CD4-positive, CD25-positive, alpha-beta regulatory T cell (primary cell): Measurements from ENCODE around the gene FLRT2. TPM values are rescaled to one million over a fixed set of nuclear protein-coding genes. Genes with fewer than 3 reads are reported as not detected.

ENCODE experiments used
- ATAC-seq, 2 donors: fragments of 150-1000 bp; cut with Tn5 transposase; one replicate each; pipeline ENCODE4 v1.10.0; 2021; ENCODE audit warnings: low read depth in 2 of 2, moderate number of reproducible peaks in 2 of 2, moderate library complexity in 1 of 2
- DNase-seq, 3 donors: peaks; one replicate each; pipeline versions ENCODE4 v3.0.0 to v3.0.0-alpha.2; 2012 to 2022; ENCODE audit warnings: mixed read lengths in 1 of 3
- H3K27ac ChIP-seq: one replicate; pipeline ENCODE4 v1.7.0; 2013; ENCODE audit warnings: mild to moderate bottlenecking, low read length; ENCODE audit not compliant: insufficient read depth, poor library complexity, severe bottlenecking
- H3K27me3 ChIP-seq: one replicate; pipeline ENCODE4 v1.7.0; 2013; ENCODE audit warnings: low read length; ENCODE audit not compliant: control insufficient read depth, insufficient read depth
- H3K36me3 ChIP-seq: one replicate; pipeline ENCODE4 v1.7.0; 2013; ENCODE audit warnings: mild to moderate bottlenecking, low read length, moderate library complexity; ENCODE audit not compliant: control insufficient read depth, insufficient read depth
- H3K4me1 ChIP-seq: 2 replicates; pipeline ENCODE4 v1.7.0; 2013; ENCODE audit warnings: mild to moderate bottlenecking, low read length; ENCODE audit not compliant: insufficient read depth, control insufficient read depth, poor library complexity, severe bottlenecking
- H3K4me3 ChIP-seq: one replicate; pipeline ENCODE4 v1.7.0; 2013; ENCODE audit warnings: low read depth, mild to moderate bottlenecking, low read length, moderate library complexity
- H3K9me3 ChIP-seq, 2 experiments: 1 replicate in 1 of 2; 2 replicates in 1 of 2; pipeline ENCODE4 v1.7.0; 2013; ENCODE audit warnings: low read length in 2 of 2, mild to moderate bottlenecking in 1 of 2, moderate library complexity in 1 of 2; ENCODE audit not compliant: control insufficient read depth in 2 of 2
- H3K27ac Mint-ChIP-seq, 3 donors: one replicate each; pipeline ENCODE4 v1.8.0; 2020 to 2022; ENCODE audit warnings: mild to moderate bottlenecking in 3 of 3, mixed read lengths in 3 of 3, moderate library complexity in 2 of 3
- H3K27me3 Mint-ChIP-seq: one replicate; pipeline ENCODE4 v1.8.0; 2022; ENCODE audit warnings: mild to moderate bottlenecking, mixed read lengths
- H3K36me3 Mint-ChIP-seq: one replicate; pipeline ENCODE4 v1.8.0; 2020; ENCODE audit warnings: mixed read lengths
- H3K4me1 Mint-ChIP-seq, 4 donors: one replicate each; pipeline ENCODE4 v1.8.0; 2020 to 2022; ENCODE audit warnings: mixed read lengths in 4 of 4, mild to moderate bottlenecking in 1 of 4
- H3K4me3 Mint-ChIP-seq, 4 donors: one replicate each; pipeline ENCODE4 v1.8.0; 2020 to 2022; ENCODE audit warnings: mild to moderate bottlenecking in 4 of 4, mixed read lengths in 4 of 4, moderate library complexity in 3 of 4
- H3K9me3 Mint-ChIP-seq, 7 donors: one replicate each; pipeline ENCODE4 v1.8.0; 2020 to 2022; ENCODE audit warnings: mixed read lengths in 7 of 7, mild to moderate bottlenecking in 3 of 7, moderate library complexity in 2 of 7
- polyA plus RNA-seq, 4 donors: library from polyadenylated mRNA; unstranded; fragments of 300-500 nt; fragmentation: Illumina TruSeq; gene quantifications; one replicate each; pipeline ENCODE4 v1.2.3, GENCODE V29; 2021
- total RNA-seq: library from RNA; stranded (reverse); gene quantifications from one replicate; pipeline ENCODE4 v1.2.3, GENCODE V29; 2022

The FLRT2 gene
- total and polyA plus RNA-seq, 5 donors from 2014 or later = not detected

GRCh38 chr14:85535991-85536832, 6.3 kb downstream of the FLRT2 start:
- peaks cover 41% of the 10 kb centered on the region for H3K27me3 Mint-ChIP-seq
- H3K4me3 Mint-ChIP-seq = no peak overlapping the region
- Histone ChIP-seq H3K27me3 (peaks cover 7% of the 10 kb centered on the region), H3K4me3 (no peak overlapping the region), H3K27ac (no peak overlapping the region), H3K36me3 (no peaks in the 10 kb centered on the region), H3K9me3 (no peaks in the 10 kb centered on the region), H3K4me1 (no peaks in the 10 kb centered on the region)
- no peak for ATAC-seq
- H3K9me3 Mint-ChIP-seq = peaks cover 0 to 6% (median 0%) of the 10 kb centered on the region in 7 donors
- DNase-seq = no peak
- peaks cover 0 to 5% (median 1%) of the 10 kb centered on the region in 4 donors for H3K4me1 Mint-ChIP-seq
- H3K36me3 Mint-ChIP-seq = no peaks in the 10 kb centered on the region
- H3K27ac Mint-ChIP-seq = no peak overlapping the region

DNA sequence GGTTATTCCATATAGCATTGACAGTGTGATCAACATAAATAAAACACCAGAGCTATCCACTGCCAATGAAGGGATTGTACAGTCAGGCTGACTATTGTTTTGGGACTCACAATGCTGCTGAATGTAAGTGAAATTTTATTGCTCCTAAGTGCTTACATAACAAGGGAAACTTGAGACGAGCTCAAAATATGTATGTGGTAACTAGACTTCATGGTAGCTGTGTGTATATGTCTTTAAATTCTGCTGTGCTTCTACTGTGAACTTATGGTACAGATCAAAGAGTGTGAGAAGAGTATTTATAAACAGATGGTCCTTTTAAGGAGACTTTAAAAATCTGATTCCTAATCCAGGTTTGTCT, 6.9 kb downstream of the FLRT2 start:
- DNase-seq = no peak
- peaks cover 35% of the 10 kb centered on the region for H3K27me3 Mint-ChIP-seq
- Histone ChIP-seq H3K27me3 (peaks cover 7% of the 10 kb centered on the region), H3K36me3 (no peaks in the 10 kb centered on the region), H3K27ac (no peak overlapping the region), H3K4me1 (no peaks in the 10 kb centered on the region), H3K4me3 (no peak overlapping the region), H3K9me3 (no peaks in the 10 kb centered on the region)
- no peaks in the 10 kb centered on the region for H3K36me3 Mint-ChIP-seq
- H3K9me3 Mint-ChIP-seq = peaks cover 0 to 6% (median 0%) of the 10 kb centered on the region in 7 donors
- H3K27ac Mint-ChIP-seq = no peak overlapping the region
- H3K4me1 Mint-ChIP-seq = peaks cover 0 to 5% (median 0%) of the 10 kb centered on the region in 4 donors
- no peak for ATAC-seq
- no peak overlapping the region for H3K4me3 Mint-ChIP-seq

DNA sequence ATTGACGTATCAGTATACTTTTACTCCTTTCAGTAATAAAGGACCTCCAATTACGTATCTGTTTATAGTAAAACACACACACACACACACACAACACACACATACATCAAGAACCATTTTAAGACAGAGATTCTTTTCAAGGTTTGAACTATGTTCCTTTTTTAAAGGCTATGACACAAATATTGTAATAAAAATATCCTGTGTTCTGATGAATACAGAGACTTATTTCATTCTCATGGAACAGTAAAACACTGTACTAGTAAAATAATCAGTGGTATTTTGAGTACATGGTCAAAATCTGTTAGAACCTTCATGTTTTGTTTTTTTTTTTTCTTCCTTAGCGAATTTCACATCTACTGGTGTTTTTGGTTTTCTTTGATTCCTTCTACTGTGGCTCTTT, 7.6 kb downstream of the FLRT2 start:
- peaks cover 28% of the 10 kb centered on the region for H3K27me3 Mint-ChIP-seq
- H3K27me3 ChIP-seq = peaks cover 4% of the 10 kb centered on the region
- H3K4me3 ChIP-seq = no peak overlapping the region
- ATAC-seq = no peak
- no peak for DNase-seq
- H3K4me1 Mint-ChIP-seq = peaks cover 0 to 4% (median 0%) of the 10 kb centered on the region in 4 donors
- no peak overlapping the region for H3K27ac ChIP-seq
- H3K27ac Mint-ChIP-seq = no peak overlapping the region
- H3K36me3 ChIP-seq = no peaks in the 10 kb centered on the region
- H3K36me3 Mint-ChIP-seq = no peaks in the 10 kb centered on the region
- H3K9me3 ChIP-seq = no peaks in the 10 kb centered on the region
- H3K4me1 ChIP-seq = no peaks in the 10 kb centered on the region
- H3K9me3 Mint-ChIP-seq = peaks cover 0 to 5% (median 1%) of the 10 kb centered on the region in 7 donors
- no peak overlapping the region for H3K4me3 Mint-ChIP-seq

DNA sequence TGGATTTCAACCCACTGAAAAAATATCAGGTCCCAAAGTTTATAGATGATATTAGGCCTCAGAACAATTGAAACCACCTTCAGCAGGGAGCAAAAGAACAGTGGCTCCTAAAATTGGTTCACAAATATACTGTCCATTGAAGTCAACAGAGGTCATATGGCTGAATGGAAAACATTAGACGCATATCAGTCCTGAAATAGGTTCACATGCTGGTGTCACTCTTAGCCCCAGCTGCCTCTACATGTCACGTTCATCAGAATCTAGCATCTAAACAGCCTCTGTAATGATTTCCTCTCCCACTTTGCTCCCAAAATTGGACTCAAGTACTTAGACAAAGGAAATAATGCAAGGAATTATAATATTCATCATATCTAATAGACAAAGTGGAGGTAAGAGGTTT, 8.7 kb downstream of the FLRT2 start:
- Mint-ChIP-seq H3K4me1 (no peaks in the 10 kb centered on the region), H3K27ac (no peak overlapping the region), H3K9me3 (peaks cover 0 to 6% (median 2%) of the 10 kb centered on the region in 7 donors), H3K27me3 (peaks cover 23% of the 10 kb centered on the region), H3K36me3 (no peaks in the 10 kb centered on the region), H3K4me3 (no peak overlapping the region)
- DNase-seq (no peak), ATAC-seq (no peak)
- H3K27me3 ChIP-seq = no peaks in the 10 kb centered on the region
- no peaks in the 10 kb centered on the region for H3K4me1 ChIP-seq
- H3K36me3 ChIP-seq = no peaks in the 10 kb centered on the region
- H3K4me3 ChIP-seq = no peak overlapping the region
- no peak overlapping the region for H3K27ac ChIP-seq
- no peaks in the 10 kb centered on the region for H3K9me3 ChIP-seq

GRCh38 chr14:85539510-85539909, 9.6 kb downstream of the FLRT2 start:
- peaks cover 16% of the 10 kb centered on the region for H3K27me3 Mint-ChIP-seq
- H3K4me3 Mint-ChIP-seq = no peak overlapping the region
- H3K4me1 Mint-ChIP-seq = no peaks in the 10 kb centered on the region
- DNase-seq (no peak), ATAC-seq (no peak)
- no peak overlapping the region for H3K27ac Mint-ChIP-seq
- Histone ChIP-seq H3K27ac (no peak overlapping the region), H3K4me1 (no peaks in the 10 kb centered on the region), H3K9me3 (no peaks in the 10 kb centered on the region), H3K27me3 (no peaks in the 10 kb centered on the region), H3K36me3 (no peaks in the 10 kb centered on the region), H3K4me3 (no peak overlapping the region)
- peaks cover 0 to 9% (median 4%) of the 10 kb centered on the region in 7 donors for H3K9me3 Mint-ChIP-seq
- H3K36me3 Mint-ChIP-seq = no peaks in the 10 kb centered on the region

DNA sequence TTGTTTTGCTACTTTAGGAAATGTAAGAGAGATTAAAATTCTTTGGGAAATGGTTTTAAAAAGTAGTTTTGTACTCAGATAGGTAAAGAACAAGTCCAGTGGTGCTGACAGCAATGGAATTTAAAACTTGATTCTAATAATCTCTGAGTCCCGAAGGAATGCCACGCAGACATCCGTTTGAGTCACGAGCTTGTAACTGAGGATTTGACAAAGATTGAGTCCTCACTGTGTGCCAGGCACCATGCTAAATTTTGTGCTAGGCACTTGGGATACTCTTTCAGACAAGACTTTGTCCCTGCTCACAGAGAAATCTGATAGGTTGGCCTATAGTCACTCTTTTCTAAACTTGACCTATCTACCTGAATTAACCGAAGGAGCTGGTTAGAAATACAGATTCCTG, 12.7 kb downstream of the FLRT2 start:
- Mint-ChIP-seq H3K4me3 (no peak overlapping the region), H3K27ac (no peak overlapping the region), H3K9me3 (peaks cover 0 to 23% (median 4%) of the 10 kb centered on the region in 7 donors), H3K36me3 (no peaks in the 10 kb centered on the region), H3K27me3 (peaks cover 4% of the 10 kb centered on the region), H3K4me1 (no peaks in the 10 kb centered on the region)
- H3K9me3 ChIP-seq = no peaks in the 10 kb centered on the region
- DNase-seq (no peak), ATAC-seq (no peak)
- no peaks in the 10 kb centered on the region for H3K27me3 ChIP-seq
- H3K4me3 ChIP-seq = no peak overlapping the region
- no peak overlapping the region for H3K27ac ChIP-seq
- H3K36me3 ChIP-seq = no peaks in the 10 kb centered on the region
- H3K4me1 ChIP-seq = no peaks in the 10 kb centered on the region

DNA sequence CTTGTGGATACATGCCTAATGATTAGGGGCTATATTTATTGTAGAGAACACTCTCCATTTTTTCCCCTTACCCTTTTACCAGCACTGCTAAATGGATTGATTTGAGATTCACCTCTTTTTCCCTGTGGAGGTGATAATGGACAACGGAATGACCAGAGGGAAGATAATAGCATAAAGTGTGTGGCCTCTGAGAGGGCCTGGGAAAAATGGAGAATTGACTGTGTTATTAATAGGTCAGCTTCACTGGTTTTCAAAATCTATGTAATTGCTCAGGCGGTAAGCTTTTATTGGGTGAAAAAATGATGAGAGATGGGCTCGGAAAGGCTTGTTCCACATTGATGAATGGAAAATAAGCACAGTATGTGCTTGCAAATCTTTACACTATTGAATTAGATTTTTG, 15.8 kb downstream of the FLRT2 start:
- Mint-ChIP-seq H3K27ac (no peak overlapping the region), H3K4me1 (no peaks in the 10 kb centered on the region), H3K27me3 (no peaks in the 10 kb centered on the region), H3K36me3 (no peaks in the 10 kb centered on the region), H3K4me3 (no peak overlapping the region), H3K9me3 (peaks cover 0 to 22% (median 3%) of the 10 kb centered on the region in 7 donors)
- H3K9me3 ChIP-seq = no peaks in the 10 kb centered on the region
- no peak overlapping the region for H3K27ac ChIP-seq
- H3K4me1 ChIP-seq = no peaks in the 10 kb centered on the region
- DNase-seq (no peak), ATAC-seq (no peak)
- H3K36me3 ChIP-seq = no peaks in the 10 kb centered on the region
- no peak overlapping the region for H3K4me3 ChIP-seq
- H3K27me3 ChIP-seq = no peaks in the 10 kb centered on the region

DNA sequence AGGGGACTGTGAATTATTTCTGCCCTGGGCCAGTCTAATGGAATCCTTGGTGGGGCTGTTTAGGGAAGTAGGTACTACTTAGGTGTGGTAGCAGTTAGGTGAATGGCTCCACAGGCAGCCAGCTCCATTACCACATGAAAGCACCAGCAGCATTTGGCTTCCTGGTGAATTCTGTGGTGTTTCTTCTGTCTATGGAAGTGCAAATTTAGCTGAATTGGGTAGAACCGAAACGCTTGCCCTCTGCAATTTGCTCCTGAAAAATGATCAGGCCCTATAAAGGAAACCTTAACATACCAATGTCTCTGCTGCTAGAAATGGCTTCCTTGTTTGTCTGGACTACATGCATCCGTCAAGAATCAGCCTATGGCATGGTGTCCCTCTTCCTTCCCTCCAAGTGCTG, 16.4 kb downstream of the FLRT2 start:
- Histone ChIP-seq H3K9me3 (no peaks in the 10 kb centered on the region), H3K4me1 (no peaks in the 10 kb centered on the region), H3K27me3 (no peaks in the 10 kb centered on the region), H3K36me3 (no peaks in the 10 kb centered on the region), H3K27ac (no peak overlapping the region), H3K4me3 (no peak overlapping the region)
- Mint-ChIP-seq H3K27ac (no peak overlapping the region), H3K4me1 (no peaks in the 10 kb centered on the region), H3K27me3 (no peaks in the 10 kb centered on the region), H3K36me3 (no peaks in the 10 kb centered on the region), H3K4me3 (no peak overlapping the region), H3K9me3 (peaks cover 0 to 22% (median 2%) of the 10 kb centered on the region in 7 donors)
- no peak for ATAC-seq
- DNase-seq = no peak
